Measurements from ENCODE around the gene SLC25A12.

- TF ChIP-seq POLR2AphosphoS5 (IDR thresholded peaks at IDR 0.05; ENCODE audit: borderline replicate concordance, low read depth, low read length) = no peak
- no peak for TF ChIP-seq EZH2 (IDR thresholded peaks at IDR 0.05)
- no peak for TF ChIP-seq FOXP2 (optimal IDR thresholded peaks at IDR 0.05; ENCODE audit: control extremely low read depth, extremely low read length, insufficient read depth)
These were observed 47.3 kb upstream of the SLC25A12 start for GRCh38 chr2:171941316-171941699.

Measured in SK-N-MC (cell line).